IPS DF 6.9 (cell line): ENCODE data around the gene C20orf144.

ENCODE experiments used
- DNase-seq: peaks from one replicate; pipeline ENCODE4 v3.0.0-alpha.2; 2013; ENCODE audit warnings: low read depth, low spot score
- H3K27ac ChIP-seq: one replicate; pipeline ENCODE4 v1.5.1; 2013; ENCODE audit warnings: low read length, control low read depth
- H3K27me3 ChIP-seq: 2 replicates; pipeline ENCODE4 v1.6.1; 2013; ENCODE audit warnings: mild to moderate bottlenecking, low read length; ENCODE audit not compliant: control insufficient read depth, insufficient read depth
- H3K36me3 ChIP-seq: 2 replicates; pipeline ENCODE4 v1.6.1; 2013; ENCODE audit warnings: low read length; ENCODE audit not compliant: control insufficient read depth, insufficient read depth
- H3K4me1 ChIP-seq: 2 replicates; pipeline ENCODE4 v1.6.1; 2013; ENCODE audit warnings: low read length; ENCODE audit not compliant: control insufficient read depth, insufficient read depth
- H3K4me3 ChIP-seq: 2 replicates; pipeline ENCODE4 v1.5.1; 2013; ENCODE audit warnings: mild to moderate bottlenecking, low read length
- H3K9me3 ChIP-seq: 2 replicates; pipeline ENCODE4 v1.6.1; 2013; ENCODE audit warnings: low read length, inconsistent platforms; ENCODE audit not compliant: control insufficient read depth, insufficient read depth
- WGBS: extraction: QIAGEN DNeasy Blood & Tissue Kit; methylation state at CpG from one replicate; pipeline ENCODE4 v1.1.7; 2013; ENCODE audit warnings: mixed read lengths, missing lambda C conversion rate; ENCODE audit not compliant: insufficient read length, insufficient coverage; 5-methylcytosine and 5-hydroxymethylcytosine counted together

Gene C20orf144

DNA sequence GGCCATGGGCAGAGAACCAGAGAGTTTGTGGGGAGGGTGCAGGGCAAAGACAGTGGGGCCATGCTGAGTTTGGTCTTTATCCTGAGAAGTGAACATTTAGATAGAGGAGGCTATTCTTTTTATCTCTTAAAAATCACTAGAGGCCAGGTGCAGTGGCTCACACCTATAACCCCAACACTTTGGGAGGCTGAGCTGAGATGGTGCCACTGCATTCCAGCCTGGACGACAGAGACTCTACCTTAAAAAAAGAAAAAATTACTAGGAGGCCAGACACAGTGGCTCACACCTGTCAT lies 49.3 kb downstream of the C20orf144 start:
- H3K4me3 ChIP-seq: no peak overlapping the region
- WGBS: no CpG with 5 or more reads among the region's 1 CpG
- H3K27ac ChIP-seq: no peak overlapping the region
- no peaks in the 10 kb centered on the region for H3K27me3 ChIP-seq
- DNase-seq: no peak
- peaks cover 2% of the 10 kb centered on the region; the same call in 1 of the 2 replicates for H3K4me1 ChIP-seq
- H3K9me3 ChIP-seq: no peaks in the 10 kb centered on the region
- H3K36me3 ChIP-seq: no peaks in the 10 kb centered on the region
